H1 (cell line): ENCODE data around the gene PAX8. TPM values are rescaled to one million over a fixed set of nuclear protein-coding genes. Genes with fewer than 3 reads are reported as not detected.

Experiments used
- CTCF ChIP-seq, 3 experiments: IDR thresholded peaks; 1 replicate in 2 of 3; 2 replicates in 1 of 3; pipeline versions ENCODE4 v1.5.1 to v1.6.1; 2011; ENCODE audit warnings: low read length in 3 of 3, mild to moderate bottlenecking in 3 of 3, inconsistent platforms in 2 of 3, low read depth in 1 of 3, moderate library complexity in 1 of 3; ENCODE audit not compliant: insufficient read depth in 1 of 3; ENCODE audit errors: control extremely low read depth in 1 of 3
- KDM4A ChIP-seq: IDR thresholded peaks from one replicate; pipeline ENCODE4 v1.7.1; 2012; ENCODE audit warnings: low read depth, mild to moderate bottlenecking, moderate library complexity, low read length, inconsistent platforms; ENCODE audit not compliant: severe bottlenecking
- POLR2A ChIP-seq, 2 experiments: IDR thresholded peaks; 1 replicate in 1 of 2; 2 replicates in 1 of 2; pipeline ENCODE4 v1.6.1; 2011; ENCODE audit warnings: low read depth in 2 of 2, low read length in 2 of 2, mild to moderate bottlenecking in 2 of 2; ENCODE audit errors: control extremely low read depth in 1 of 2
- POU5F1 ChIP-seq: IDR thresholded peaks from 2 replicates; pipeline ENCODE4 v1.6.1; 2011; ENCODE audit warnings: low read depth, mild to moderate bottlenecking, low read length, moderate library complexity
- RBBP5 ChIP-seq: IDR thresholded peaks from 2 replicates; pipeline ENCODE4 v1.7.1; 2012; ENCODE audit warnings: low read depth, mild to moderate bottlenecking, inconsistent platforms, low read length, moderate library complexity, borderline replicate concordance
- RXRA ChIP-seq: IDR thresholded peaks from 2 replicates; pipeline ENCODE4 v1.6.1; 2011; ENCODE audit warnings: low read depth, mild to moderate bottlenecking, low read length, moderate library complexity; ENCODE audit not compliant: insufficient read depth
- SIN3A ChIP-seq, 2 experiments: IDR thresholded peaks in 1 of 2; conservative IDR thresholded peaks in 1 of 2; 2 replicates each; pipeline ENCODE4 v1.6.1; 2011 to 2012; ENCODE audit warnings: low read length in 2 of 2, improper control_type of control experiment in 1 of 2, low read depth in 1 of 2, mild to moderate bottlenecking in 1 of 2
- SP4 ChIP-seq: IDR thresholded peaks from 2 replicates; pipeline ENCODE4 v1.6.1; 2012; ENCODE audit warnings: low read length, inconsistent platforms
- polyA plus RNA-seq, 7 experiments: library from polyadenylated mRNA; depleted of rRNA in 3 of 7; stranded (reverse) in 5 of 7; unstranded in 2 of 7; fragments of >200 nt in 5 of 7; fragments of 200-250 nt in 2 of 7; gene quantifications; 1 replicate in 5 of 7; 2 replicates in 1 of 7; 4 replicates in 1 of 7; pipeline versions ENCODE4 v1.2.1 to v1.2.3, GENCODE V29; 2011 to 2013; ENCODE audit warnings: missing spikeins in 2 of 7, mixed read lengths in 2 of 7
- total RNA-seq: library from RNA; stranded (reverse); fragmentation: NEBNext Ultra II Directional; extraction: Animal tissue kit (Norgen Biotek cat#: 25700); gene quantifications from 2 replicates; pipeline ENCODE4 v1.2.1, GENCODE V29; 2021
- TF ChIP-seq, protein P1 (sequence below): IDR thresholded peaks from 2 replicates; pipeline ENCODE4 v1.6.1; 2012; ENCODE audit warnings: inconsistent platforms

Gene PAX8
- total and polyA plus RNA-seq, 2 of the 8 experiments (the other 6 are each of a cell fraction or from before 2014, with no cell fraction given): 0.02 TPM; not detected in 1

- TF ChIP-seq CTCF (IDR thresholded peaks at IDR 0.05; ENCODE audit: control extremely low read depth in 1 of 3, insufficient read depth in 1 of 3, low read depth in 1 of 3, low read length in 3 of 3) (no peak), POU5F1 (no peak), RXRA (no peak), SP4 (no peak), POLR2A (IDR thresholded peaks at IDR 0.05; ENCODE audit: control extremely low read depth in 1 of 2, low read depth in 2 of 2, low read length in 2 of 2) (no peak), KDM4A (no peak), RBBP5 (no peak), SIN3A (conservative IDR thresholded peaks at IDR 0.05 in 1 of 2, IDR thresholded peaks at IDR 0.05 in 1 of 2; ENCODE audit: low read depth in 1 of 2, low read length in 2 of 2) (no peak)
- TF ChIP-seq, protein P1, sequence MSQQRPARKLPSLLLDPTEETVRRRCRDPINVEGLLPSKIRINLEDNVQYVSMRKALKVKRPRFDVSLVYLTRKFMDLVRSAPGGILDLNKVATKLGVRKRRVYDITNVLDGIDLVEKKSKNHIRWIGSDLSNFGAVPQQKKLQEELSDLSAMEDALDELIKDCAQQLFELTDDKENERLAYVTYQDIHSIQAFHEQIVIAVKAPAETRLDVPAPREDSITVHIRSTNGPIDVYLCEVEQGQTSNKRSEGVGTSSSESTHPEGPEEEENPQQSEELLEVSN: no peak
Observed at GRCh38 chr2:113238871-113239839, 39.6 kb downstream of the PAX8 start (continued).
